ENCODE measurements around the gene PLXNC1.

PLXNC1 gene

GRCh38 chr12:94304012-94304411 is 155.6 kb downstream of the PLXNC1 start (continued):
- TF ChIP-seq ELK4 (IDR thresholded peaks at IDR 0.05; ENCODE audit: borderline replicate concordance, low read depth, low read length): no peak
- TF ChIP-seq ZNF76 (tag by site-specific recombination; IDR thresholded peaks at IDR 0.05; ENCODE audit: borderline replicate concordance, low read depth): no peak
- no peak for TF ChIP-seq KLF16 (tag by site-specific recombination; IDR thresholded peaks at IDR 0.05)
- no peak for TF ChIP-seq ZNF239 (tag by site-specific recombination; IDR thresholded peaks at IDR 0.05)
- no peak for TF ChIP-seq SCRT1 (tag by site-specific recombination; IDR thresholded peaks at IDR 0.05; ENCODE audit: borderline replicate concordance)
- TF ChIP-seq ZNF140 (tag by site-specific recombination; IDR thresholded peaks at IDR 0.05): no peak

GRCh38 chr12:94304566-94305061 is 156.2 kb downstream of the PLXNC1 start:
- H3K36me3 ChIP-seq (ENCODE audit: control insufficient read depth in 2 of 2, insufficient read depth in 1 of 2, low read length in 2 of 2): peaks cover 14 to 46% of the 10 kb centered on the region in 2 experiments; a peak in 2 of 3 replicates
- no peaks in the 10 kb centered on the region for H3K9me3 ChIP-seq (ENCODE audit: control insufficient read depth, insufficient read depth, low read depth, low read length)
- POLR2A ChIA-PET: no interaction called here

More at GRCh38 chr12:94304566-94305061, 156.2 kb downstream of the PLXNC1 start:
- CTCF ChIA-PET: interaction anchor here (0.7 kb wide), 1 partner anchor 710 kb away, joined by 3 read pairs; no protein-coding TSS in a partner anchor
- no peak overlapping the region for H3K4me3 ChIP-seq (ENCODE audit: low read depth, low read length)
- no peak overlapping the region for H3K27ac ChIP-seq (ENCODE audit: extremely low read depth, low read depth, low read length)
- H3K4me1 ChIP-seq (ENCODE audit: control insufficient read depth, insufficient read depth, low read length): no peaks in the 10 kb centered on the region
- TF ChIP-seq ZNF596 (tag by site-specific recombination; IDR thresholded peaks at IDR 0.05) (no peak), ZNF585B (tag by site-specific recombination; IDR thresholded peaks at IDR 0.05) (no peak), ZNF121 (tag by site-specific recombination; IDR thresholded peaks at IDR 0.05) (no peak), PRDM4 (tag by site-specific recombination; IDR thresholded peaks at IDR 0.05) (no peak), ZNF677 (tag by site-specific recombination; IDR thresholded peaks at IDR 0.05) (no peak), KLF10 (tag by site-specific recombination; IDR thresholded peaks at IDR 0.05) (no peak), AEBP2 (tag by site-specific recombination; IDR thresholded peaks at IDR 0.05; ENCODE audit: borderline replicate concordance) (no peak), OSR2 (tag by site-specific recombination; IDR thresholded peaks at IDR 0.05) (no peak), KLF1 (tag by site-specific recombination; IDR thresholded peaks at IDR 0.05) (no peak), ZNF362 (tag by site-specific recombination; IDR thresholded peaks at IDR 0.05) (no peak), ZNF114 (tag by site-specific recombination; IDR thresholded peaks at IDR 0.05) (no peak), ZBTB1 (tag by site-specific recombination; IDR thresholded peaks at IDR 0.05) (no peak), ZNF211 (tag by site-specific recombination; IDR thresholded peaks at IDR 0.05; ENCODE audit: low read depth) (no peak), ZNF433 (tag by site-specific recombination; IDR thresholded peaks at IDR 0.05; ENCODE audit: low read depth) (no peak), ZNF48 (tag by site-specific recombination; IDR thresholded peaks at IDR 0.05) (no peak), ZNF138 (tag by site-specific recombination; IDR thresholded peaks at IDR 0.05; ENCODE audit: borderline replicate concordance) (no peak), ZNF354C (tag by site-specific recombination; IDR thresholded peaks at IDR 0.05; ENCODE audit: borderline replicate concordance, low read depth) (no peak), ZNF704 (tag by site-specific recombination; IDR thresholded peaks at IDR 0.05) (no peak), ZNF626 (tag by site-specific recombination; IDR thresholded peaks at IDR 0.05) (no peak), ZFP69B (tag by site-specific recombination; IDR thresholded peaks at IDR 0.05) (no peak)

Measured in HEK293 (cell line).